OCI-LY7 (cell line): ENCODE measurements around the gene CPPED1.

ENCODE experiments used
- EZH2phosphoT487 ChIP-seq: fragments of 200-600 bp; sonication (generic); IDR thresholded peaks from 2 replicates; pipeline ENCODE4 v1.6.1; 2018; ENCODE audit warnings: low read depth, borderline replicate concordance, mild to moderate bottlenecking, mixed run types, antibody characterized with exemption, low read length, moderate library complexity, mixed read lengths
- TF ChIP-seq, protein P1 (sequence below): fragments of 200-600 bp; sonication (generic); conservative IDR thresholded peaks from 2 replicates; pipeline ENCODE4 v1.5.1; 2014; ENCODE audit warnings: mild to moderate bottlenecking, antibody characterized with exemption, low read length, moderate library complexity, mixed read lengths

DNA sequence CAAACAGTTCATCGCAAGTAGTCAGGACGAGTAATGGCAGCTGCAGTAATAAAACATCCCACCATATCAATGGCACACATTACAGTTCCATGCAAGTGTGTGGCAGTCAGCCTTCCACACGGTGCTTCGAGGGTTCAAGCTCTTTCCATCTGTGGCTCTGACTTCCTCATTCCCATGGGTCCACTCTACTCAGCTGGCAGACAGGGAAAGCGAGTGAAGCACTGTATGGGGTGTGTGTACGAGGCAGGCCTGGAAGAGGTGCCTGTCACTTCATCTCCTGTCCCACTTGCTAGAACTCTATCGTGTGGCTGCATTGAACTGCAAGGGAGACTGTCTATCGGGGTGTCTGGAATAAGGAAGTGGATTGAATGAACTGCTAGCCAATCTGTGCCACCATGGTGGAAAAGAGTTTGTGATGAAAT is 160.6 kb downstream of the CPPED1 start:
- TF ChIP-seq, protein P1, sequence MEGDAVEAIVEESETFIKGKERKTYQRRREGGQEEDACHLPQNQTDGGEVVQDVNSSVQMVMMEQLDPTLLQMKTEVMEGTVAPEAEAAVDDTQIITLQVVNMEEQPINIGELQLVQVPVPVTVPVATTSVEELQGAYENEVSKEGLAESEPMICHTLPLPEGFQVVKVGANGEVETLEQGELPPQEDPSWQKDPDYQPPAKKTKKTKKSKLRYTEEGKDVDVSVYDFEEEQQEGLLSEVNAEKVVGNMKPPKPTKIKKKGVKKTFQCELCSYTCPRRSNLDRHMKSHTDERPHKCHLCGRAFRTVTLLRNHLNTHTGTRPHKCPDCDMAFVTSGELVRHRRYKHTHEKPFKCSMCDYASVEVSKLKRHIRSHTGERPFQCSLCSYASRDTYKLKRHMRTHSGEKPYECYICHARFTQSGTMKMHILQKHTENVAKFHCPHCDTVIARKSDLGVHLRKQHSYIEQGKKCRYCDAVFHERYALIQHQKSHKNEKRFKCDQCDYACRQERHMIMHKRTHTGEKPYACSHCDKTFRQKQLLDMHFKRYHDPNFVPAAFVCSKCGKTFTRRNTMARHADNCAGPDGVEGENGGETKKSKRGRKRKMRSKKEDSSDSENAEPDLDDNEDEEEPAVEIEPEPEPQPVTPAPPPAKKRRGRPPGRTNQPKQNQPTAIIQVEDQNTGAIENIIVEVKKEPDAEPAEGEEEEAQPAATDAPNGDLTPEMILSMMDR: no peak
- no peak for TF ChIP-seq EZH2phosphoT487
